ENCODE data around the gene ALPP.

Gene ALPP

DNA sequence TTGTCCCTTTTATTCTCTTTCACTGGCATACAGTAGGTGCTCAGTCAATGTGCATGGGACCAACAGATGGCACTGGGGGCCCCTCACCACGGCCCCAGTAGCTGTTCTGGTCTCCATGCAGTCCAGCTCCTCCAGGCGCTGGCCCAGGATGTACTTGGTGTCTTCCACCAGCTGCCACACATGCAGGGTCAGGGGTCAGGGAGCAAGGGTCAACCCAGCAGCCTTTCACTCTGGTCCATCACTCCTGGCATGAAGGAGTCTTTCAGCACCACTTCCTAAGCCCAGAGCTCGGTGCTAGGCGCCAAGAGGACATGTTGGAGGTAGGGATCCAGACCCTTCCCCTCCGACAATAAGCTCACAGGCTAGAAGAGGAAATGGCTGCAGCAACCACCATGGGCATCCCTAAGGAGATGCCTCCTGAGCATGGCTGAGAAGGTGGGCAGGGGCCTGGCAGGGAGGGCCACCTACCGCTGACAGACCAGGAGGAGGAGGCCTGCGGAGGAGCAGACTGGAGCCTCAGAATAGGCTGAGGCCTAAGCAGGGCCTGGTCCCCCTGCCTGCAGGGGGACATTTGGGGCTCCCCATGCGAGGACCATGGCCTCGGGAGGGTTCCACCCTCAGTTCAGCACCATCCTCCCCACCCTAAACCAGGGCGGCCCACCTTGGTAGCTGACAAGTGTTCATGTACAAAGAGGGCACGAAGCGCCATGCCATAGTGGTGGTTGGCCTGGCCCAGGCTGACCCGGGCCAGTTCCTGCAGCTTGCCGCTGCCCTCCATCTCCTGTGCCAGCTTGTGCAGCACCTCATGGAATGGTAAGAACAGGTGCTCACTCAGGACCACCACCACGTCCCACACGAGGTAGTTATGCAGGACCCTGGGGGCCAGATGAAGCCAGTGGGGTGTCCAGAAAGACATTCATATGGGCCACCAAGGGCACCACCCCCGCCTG, 38.2 kb downstream of the ALPP start:
- Histone ChIP-seq H3K27me3 (ENCODE audit: insufficient read depth, low read depth, severe bottlenecking) (peaks cover 39% of the 10 kb centered on the region), H3K9me3 (ENCODE audit: severe bottlenecking) (no peaks in the 10 kb centered on the region), H3K4me3 (ENCODE audit: low read depth, low read length) (no peak overlapping the region), H3K36me3 (no peaks in the 10 kb centered on the region), H3K27ac (no peak overlapping the region)
- TF ChIP-seq, protein P1, sequence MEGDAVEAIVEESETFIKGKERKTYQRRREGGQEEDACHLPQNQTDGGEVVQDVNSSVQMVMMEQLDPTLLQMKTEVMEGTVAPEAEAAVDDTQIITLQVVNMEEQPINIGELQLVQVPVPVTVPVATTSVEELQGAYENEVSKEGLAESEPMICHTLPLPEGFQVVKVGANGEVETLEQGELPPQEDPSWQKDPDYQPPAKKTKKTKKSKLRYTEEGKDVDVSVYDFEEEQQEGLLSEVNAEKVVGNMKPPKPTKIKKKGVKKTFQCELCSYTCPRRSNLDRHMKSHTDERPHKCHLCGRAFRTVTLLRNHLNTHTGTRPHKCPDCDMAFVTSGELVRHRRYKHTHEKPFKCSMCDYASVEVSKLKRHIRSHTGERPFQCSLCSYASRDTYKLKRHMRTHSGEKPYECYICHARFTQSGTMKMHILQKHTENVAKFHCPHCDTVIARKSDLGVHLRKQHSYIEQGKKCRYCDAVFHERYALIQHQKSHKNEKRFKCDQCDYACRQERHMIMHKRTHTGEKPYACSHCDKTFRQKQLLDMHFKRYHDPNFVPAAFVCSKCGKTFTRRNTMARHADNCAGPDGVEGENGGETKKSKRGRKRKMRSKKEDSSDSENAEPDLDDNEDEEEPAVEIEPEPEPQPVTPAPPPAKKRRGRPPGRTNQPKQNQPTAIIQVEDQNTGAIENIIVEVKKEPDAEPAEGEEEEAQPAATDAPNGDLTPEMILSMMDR (IDR thresholded peaks at IDR 0.05; ENCODE audit: low read depth, low read length), result no peak
- DNase-seq, result no peak

DNA sequence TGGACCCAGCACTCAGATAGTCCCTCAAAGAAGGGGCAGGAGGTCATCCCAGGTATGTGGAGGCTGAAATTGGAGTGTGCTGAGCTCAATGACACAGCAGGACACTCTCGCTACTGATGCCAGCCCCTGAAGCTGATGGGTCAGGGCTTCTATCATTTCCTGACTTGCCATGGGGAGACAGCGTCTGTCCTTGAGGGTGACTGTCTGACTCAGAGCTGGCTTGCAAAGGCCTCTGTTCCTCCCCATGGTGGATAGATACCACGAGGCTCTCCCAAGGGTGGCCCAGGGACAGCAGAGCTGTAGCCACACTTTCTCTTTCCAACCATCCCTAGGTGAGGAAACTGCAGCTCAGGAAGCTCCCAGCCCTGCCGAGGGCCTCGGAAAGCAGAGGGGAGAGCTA, 38.9 kb downstream of the ALPP start:
- Histone ChIP-seq H3K36me3 (no peaks in the 10 kb centered on the region), H3K27me3 (ENCODE audit: insufficient read depth, low read depth, severe bottlenecking) (peaks cover 41% of the 10 kb centered on the region), H3K9me3 (ENCODE audit: severe bottlenecking) (no peaks in the 10 kb centered on the region), H3K27ac (no peak overlapping the region), H3K4me3 (ENCODE audit: low read depth, low read length) (no peak overlapping the region)
- no peak for DNase-seq
- TF ChIP-seq, protein P1 (IDR thresholded peaks at IDR 0.05; ENCODE audit: low read depth, low read length), result no peak

DNA sequence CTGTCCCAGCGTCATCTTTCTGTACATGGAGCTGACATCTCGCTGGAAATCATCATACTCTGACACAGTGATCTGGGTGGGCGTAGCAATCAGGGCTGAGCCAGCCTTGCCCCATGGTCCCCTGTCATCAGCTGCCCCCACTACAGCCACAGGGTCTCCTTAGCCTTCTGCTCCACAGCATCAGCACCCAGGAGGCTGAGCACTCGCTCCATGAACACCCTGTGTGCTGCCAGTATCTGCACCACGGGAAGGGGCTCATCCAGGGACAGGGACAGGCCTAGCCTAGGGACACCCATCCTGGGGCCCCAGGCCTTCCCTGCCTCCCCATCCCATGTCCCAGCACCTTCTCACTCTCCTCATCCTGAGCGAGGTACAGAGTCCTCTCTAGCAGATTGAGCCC, 39.5 kb downstream of the ALPP start:
- Histone ChIP-seq H3K36me3 (no peaks in the 10 kb centered on the region), H3K27me3 (ENCODE audit: insufficient read depth, low read depth, severe bottlenecking) (peaks cover 43% of the 10 kb centered on the region), H3K27ac (no peak overlapping the region), H3K4me3 (ENCODE audit: low read depth, low read length) (no peak overlapping the region), H3K9me3 (ENCODE audit: severe bottlenecking) (no peaks in the 10 kb centered on the region)
- TF ChIP-seq, protein P1 (IDR thresholded peaks at IDR 0.05; ENCODE audit: low read depth, low read length), result no peak
- no peak for DNase-seq

DNA sequence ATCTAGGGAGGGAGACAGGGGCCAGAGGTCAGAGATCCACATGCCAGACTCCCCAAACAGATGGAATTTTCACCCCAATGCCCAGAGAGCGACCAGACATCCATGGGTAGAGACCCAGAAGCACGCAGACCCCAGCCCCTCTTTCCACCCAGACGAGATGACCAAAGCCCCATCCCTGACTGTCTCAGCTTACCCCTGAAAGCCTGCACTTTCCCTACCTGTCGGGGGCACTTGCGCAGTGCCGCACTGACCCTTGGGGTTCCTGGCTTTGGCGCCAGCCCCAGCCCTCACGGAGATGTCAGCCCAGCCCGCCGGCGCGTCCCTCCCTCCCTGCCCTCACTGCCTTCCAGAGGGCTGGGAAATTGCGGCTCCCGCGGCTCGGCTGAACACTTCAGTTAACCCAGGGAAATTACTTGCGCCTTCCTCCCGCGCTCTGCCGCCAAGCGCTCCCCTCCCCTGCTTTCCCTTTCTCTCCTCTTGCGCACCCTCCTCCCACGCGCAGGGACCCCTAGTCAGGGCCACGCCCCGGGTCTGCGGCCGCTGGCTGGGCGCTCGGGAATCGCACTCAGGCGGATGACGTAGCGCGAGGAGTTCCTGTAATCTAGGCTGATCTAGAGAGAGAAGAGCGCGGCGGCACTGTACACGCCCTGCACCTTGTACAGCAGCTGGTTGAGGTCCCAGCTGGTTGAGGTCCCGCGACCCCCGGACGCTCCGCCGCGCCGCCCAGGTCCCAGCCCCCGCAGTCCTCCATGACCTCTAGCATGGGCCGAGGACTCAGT, 40.1 kb downstream of the ALPP start:
- peak; percentile 55 for DNase-seq
- H3K27me3 ChIP-seq (ENCODE audit: insufficient read depth, low read depth, severe bottlenecking), result peaks cover 43% of the 10 kb centered on the region
- H3K4me3 ChIP-seq (ENCODE audit: low read depth, low read length), result peak overlapping the region; percentile 46

DNA sequence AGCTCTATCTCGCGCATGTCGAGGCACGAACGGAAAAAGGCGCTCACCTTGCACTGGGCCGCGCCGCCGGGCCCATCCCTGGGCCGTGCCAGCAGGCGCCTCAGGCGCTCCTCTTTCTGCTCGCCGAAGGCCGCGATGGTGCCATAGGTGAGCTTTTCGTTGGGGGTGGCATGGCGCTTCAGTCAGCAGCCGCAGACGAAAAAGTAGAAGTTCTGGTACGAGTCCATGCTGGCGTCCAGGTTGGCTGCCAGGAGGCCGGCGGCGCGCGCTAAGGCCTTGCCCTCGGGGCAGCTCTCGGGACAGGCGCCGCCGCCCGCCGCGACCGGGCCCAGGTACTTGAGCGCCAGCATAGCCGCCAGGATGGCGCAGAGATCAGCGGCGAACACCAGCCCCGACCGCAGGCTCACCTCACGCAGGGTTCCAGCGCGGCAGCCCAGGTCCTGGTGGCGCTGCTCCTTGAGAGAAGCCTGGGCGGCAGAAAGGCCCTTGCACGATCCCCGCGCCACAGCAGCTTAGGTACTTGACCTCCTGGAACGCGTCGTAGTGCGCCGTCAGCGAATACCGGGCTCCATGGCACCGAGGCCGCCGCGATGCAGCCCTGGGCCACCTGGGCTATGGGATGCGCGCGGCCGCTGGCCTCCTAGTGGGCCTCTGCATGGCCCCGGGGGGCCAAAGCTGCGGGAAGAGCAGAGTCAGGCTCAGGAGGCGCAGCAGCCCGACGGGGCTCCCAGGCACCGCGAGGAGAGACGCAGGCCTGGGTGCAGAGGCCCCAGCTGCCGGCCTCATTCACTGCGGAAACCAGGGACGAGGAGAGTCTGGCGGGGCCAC, 40.9 kb downstream of the ALPP start:
- no peak overlapping the region for H3K27ac ChIP-seq
- no peaks in the 10 kb centered on the region for H3K9me3 ChIP-seq (ENCODE audit: severe bottlenecking)
- H3K4me3 ChIP-seq (ENCODE audit: low read depth, low read length), result peak overlapping the region; percentile 46
- H3K27me3 ChIP-seq (ENCODE audit: insufficient read depth, low read depth, severe bottlenecking), result peaks cover 43% of the 10 kb centered on the region
- no peak for DNase-seq
- TF ChIP-seq, protein P1 (IDR thresholded peaks at IDR 0.05; ENCODE audit: low read depth, low read length), result no peak
- no peaks in the 10 kb centered on the region for H3K36me3 ChIP-seq

More for the DNA sequence above, 40.1 kb downstream of the ALPP start:
- TF ChIP-seq, protein P1 (IDR thresholded peaks at IDR 0.05; ENCODE audit: low read depth, low read length), result no peak
- Histone ChIP-seq H3K36me3 (no peaks in the 10 kb centered on the region), H3K27ac (no peak overlapping the region), H3K9me3 (ENCODE audit: severe bottlenecking) (no peaks in the 10 kb centered on the region)
